ENCODE measurements around the gene NARF.
A peak's percentile ranks its signal among the peaks of the same experiment; 100 is the strongest.
"Not testable (repeated sequence)": the region's sequence is repeated elsewhere in the genome, so short reads cannot be mapped to it uniquely, and the experiment has no call there.

NARF gene

DNA sequence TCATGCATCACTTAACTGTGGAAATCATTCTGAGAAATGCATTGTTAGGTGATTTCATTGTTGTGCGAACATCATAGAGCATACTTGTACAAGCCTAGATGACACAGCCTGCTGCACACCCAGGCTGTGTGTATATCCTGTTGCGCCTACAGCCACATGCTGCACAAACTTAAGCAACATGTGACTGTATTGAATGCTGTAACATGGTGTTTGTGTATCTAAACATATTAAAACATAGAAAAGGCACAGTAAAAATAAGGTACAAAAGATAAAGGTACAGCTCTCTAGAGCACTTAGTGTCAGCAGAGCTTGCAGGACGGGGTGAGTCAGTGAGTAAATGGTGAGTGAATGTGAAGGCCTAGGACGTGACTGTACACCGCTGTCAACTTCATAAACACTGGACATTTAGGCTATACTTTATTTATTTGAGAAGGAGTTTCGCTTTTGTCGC is 72.9 kb downstream of the NARF start:
- no peak overlapping the region for H3K4me3 ChIP-seq (ENCODE audit: low read length in 2 of 2)
- H3K36me3 ChIP-seq (ENCODE audit: control insufficient read depth in 2 of 2, insufficient read depth in 2 of 2, low read length in 2 of 2): no peaks in the 10 kb centered on the region
- no peak overlapping the region for H3K9ac ChIP-seq (ENCODE audit: low read depth in 1 of 2, low read length in 2 of 2)
- H3K4me1 ChIP-seq (ENCODE audit: control insufficient read depth in 2 of 2, insufficient read depth in 2 of 2, low read length in 2 of 2): peaks cover 14 to 19% of the 10 kb centered on the region in 2 donors
- H3K9me3 ChIP-seq (ENCODE audit: control insufficient read depth in 2 of 2, low read length in 2 of 2): no peaks in the 10 kb centered on the region
- H3K27me3 ChIP-seq (ENCODE audit: control insufficient read depth in 2 of 2, insufficient read depth in 2 of 2, low read length in 2 of 2): no peaks in the 10 kb centered on the region
- H3K27ac ChIP-seq (ENCODE audit: low read depth in 2 of 2, low read length in 2 of 2): no peak overlapping the region

DNA sequence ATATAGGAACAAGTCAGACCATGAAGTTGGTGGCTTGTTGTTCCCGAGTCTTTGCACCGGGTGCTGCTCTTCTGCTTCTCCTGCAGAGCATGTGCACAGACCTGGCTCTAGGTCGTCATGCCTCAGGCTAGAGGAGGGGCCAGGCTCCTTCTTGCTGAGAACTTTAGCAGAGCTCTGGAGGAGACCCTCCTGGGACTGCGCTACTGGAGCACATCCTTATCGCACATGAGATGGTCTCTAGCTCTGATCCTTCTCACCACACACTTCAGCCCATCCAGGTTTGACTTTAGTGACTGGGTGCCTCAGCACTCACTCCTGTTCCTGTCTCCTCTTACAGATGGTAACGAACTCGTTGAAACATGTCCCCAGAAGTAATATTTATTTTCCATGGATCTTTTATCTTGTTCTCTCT is 75.9 kb downstream of the NARF start:
- peaks cover 17 to 19% of the 10 kb centered on the region in 2 donors for H3K4me1 ChIP-seq (ENCODE audit: control insufficient read depth in 2 of 2, insufficient read depth in 2 of 2, low read length in 2 of 2)
- no peak overlapping the region for H3K9ac ChIP-seq (ENCODE audit: low read depth in 1 of 2, low read length in 2 of 2)
- no peaks in the 10 kb centered on the region for H3K27me3 ChIP-seq (ENCODE audit: control insufficient read depth in 2 of 2, insufficient read depth in 2 of 2, low read length in 2 of 2)
- no peak overlapping the region for H3K27ac ChIP-seq (ENCODE audit: low read depth in 2 of 2, low read length in 2 of 2)
- no peaks in the 10 kb centered on the region for H3K36me3 ChIP-seq (ENCODE audit: control insufficient read depth in 2 of 2, insufficient read depth in 2 of 2, low read length in 2 of 2)
- H3K9me3 ChIP-seq (ENCODE audit: control insufficient read depth in 2 of 2, low read length in 2 of 2): no peaks in the 10 kb centered on the region
- no peak overlapping the region for H3K4me3 ChIP-seq (ENCODE audit: low read length in 2 of 2)

DNA sequence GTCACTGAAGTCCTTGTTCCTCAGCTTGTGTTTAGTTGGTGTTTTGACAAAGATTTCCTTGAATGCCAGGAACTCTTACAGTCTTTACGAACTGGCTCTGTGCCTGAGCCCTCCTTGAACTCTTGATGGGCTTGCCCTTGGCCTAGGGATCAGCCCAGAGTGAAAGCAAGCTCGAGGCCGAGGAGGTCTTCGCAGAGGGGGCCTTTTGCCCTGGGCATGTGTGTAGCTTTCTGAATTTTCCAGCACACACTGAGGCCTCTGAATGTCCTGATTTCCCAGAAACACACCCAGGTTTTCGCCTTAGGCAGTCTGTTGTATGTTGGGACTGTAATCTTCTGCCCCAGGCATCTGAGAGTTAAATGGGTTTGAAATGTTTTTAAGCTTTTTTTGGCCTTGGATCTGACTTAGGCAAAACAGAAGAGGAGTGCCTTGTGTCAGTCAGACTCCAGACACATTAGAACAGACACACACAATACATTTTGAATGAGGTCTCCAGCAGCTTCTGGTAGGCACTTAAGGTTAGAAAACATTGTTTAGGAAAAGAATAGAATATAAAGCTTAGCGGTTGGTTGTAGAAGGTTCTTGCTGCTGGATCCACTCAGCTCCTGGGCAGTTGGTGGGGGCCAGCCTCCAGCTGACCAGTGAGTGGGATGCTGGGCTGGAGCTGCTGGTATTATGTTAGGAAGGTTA is 78.1 kb downstream of the NARF start:
- Histone ChIP-seq H3K27me3 (ENCODE audit: control insufficient read depth in 2 of 2, insufficient read depth in 2 of 2, low read length in 2 of 2) (no peaks in the 10 kb centered on the region), H3K9me3 (ENCODE audit: control insufficient read depth in 2 of 2, low read length in 2 of 2) (no peaks in the 10 kb centered on the region), H3K27ac (ENCODE audit: low read depth in 2 of 2, low read length in 2 of 2) (peak overlapping the region; percentile 80 to 87), H3K9ac (ENCODE audit: low read depth in 1 of 2, low read length in 2 of 2) (peak overlapping the region; percentile 6 to 42), H3K4me1 (ENCODE audit: control insufficient read depth in 2 of 2, insufficient read depth in 2 of 2, low read length in 2 of 2) (peaks cover 11 to 17% of the 10 kb centered on the region in 2 donors), H3K36me3 (ENCODE audit: control insufficient read depth in 2 of 2, insufficient read depth in 2 of 2, low read length in 2 of 2) (no peaks in the 10 kb centered on the region), H3K4me3 (ENCODE audit: low read length in 2 of 2) (peak overlapping the region in 1 of 2 donors; percentile 53)

DNA sequence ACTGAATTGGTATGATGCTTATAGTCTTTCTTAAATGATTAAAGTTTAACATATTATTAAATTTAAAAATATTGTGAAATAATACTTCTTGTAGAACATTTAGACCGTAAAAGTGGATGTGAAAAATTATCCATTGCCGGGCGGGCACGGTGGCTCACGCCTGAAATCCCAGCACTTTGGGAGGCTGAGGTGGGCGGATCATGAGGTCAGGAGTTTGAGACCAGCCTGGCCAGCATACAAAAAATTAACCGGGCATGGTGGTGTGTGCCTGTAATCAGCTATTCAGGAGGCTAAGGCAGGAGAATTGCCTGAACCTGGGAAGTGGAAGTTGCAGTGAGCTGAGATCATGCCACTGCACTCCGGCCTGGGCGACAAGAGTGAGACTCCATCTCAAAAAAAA is 78.7 kb downstream of the NARF start:
- Histone ChIP-seq H3K4me1 (ENCODE audit: control insufficient read depth in 2 of 2, insufficient read depth in 2 of 2, low read length in 2 of 2) (peaks cover 11 to 17% of the 10 kb centered on the region in 2 donors), H3K27ac (ENCODE audit: low read depth in 2 of 2, low read length in 2 of 2) (peak overlapping the region; percentile 80 to 87)
- H3K4me3 ChIP-seq (ENCODE audit: low read length in 2 of 2); H3K36me3 ChIP-seq (ENCODE audit: control insufficient read depth in 2 of 2, insufficient read depth in 2 of 2, low read length in 2 of 2); H3K27me3 ChIP-seq (ENCODE audit: control insufficient read depth in 2 of 2, insufficient read depth in 2 of 2, low read length in 2 of 2); H3K9me3 ChIP-seq (ENCODE audit: control insufficient read depth in 2 of 2, low read length in 2 of 2); H3K9ac ChIP-seq (ENCODE audit: low read depth in 1 of 2, low read length in 2 of 2): not testable (repeated sequence)

DNA sequence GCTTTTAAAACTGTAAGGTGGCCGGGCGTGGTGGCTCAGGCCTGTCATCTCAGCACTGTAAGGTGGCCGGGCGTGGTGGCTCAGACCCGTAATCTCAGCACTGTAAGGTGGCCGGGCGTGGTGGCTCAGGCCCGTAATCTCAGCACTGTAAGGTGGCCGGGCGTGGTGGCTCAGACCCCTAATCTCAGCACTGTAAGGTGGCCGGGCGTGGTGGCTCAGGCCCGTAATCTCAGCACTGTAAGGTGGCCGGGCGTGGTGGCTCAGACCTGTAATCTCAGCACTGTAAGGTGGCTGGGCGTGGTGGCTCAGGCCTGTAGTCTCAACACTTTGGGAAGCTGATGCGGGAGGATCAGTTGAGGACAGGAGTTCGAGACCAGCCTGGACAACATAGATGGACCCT is 80.5 kb downstream of the NARF start:
- H3K4me3 ChIP-seq (ENCODE audit: low read length in 2 of 2); H3K27me3 ChIP-seq (ENCODE audit: control insufficient read depth in 2 of 2, insufficient read depth in 2 of 2, low read length in 2 of 2); H3K36me3 ChIP-seq (ENCODE audit: control insufficient read depth in 2 of 2, insufficient read depth in 2 of 2, low read length in 2 of 2); H3K9me3 ChIP-seq (ENCODE audit: control insufficient read depth in 2 of 2, low read length in 2 of 2); H3K9ac ChIP-seq (ENCODE audit: low read depth in 1 of 2, low read length in 2 of 2); H3K27ac ChIP-seq (ENCODE audit: low read depth in 2 of 2, low read length in 2 of 2): not testable (repeated sequence)
- H3K4me1 ChIP-seq (ENCODE audit: control insufficient read depth in 2 of 2, insufficient read depth in 2 of 2, low read length in 2 of 2): peaks cover 11 to 20% of the 10 kb centered on the region in 2 donors

Data from mucosa of rectum (tissue), 2 donors.